HG02938 (cell line): Measurements from ENCODE around the gene SPESP1.
"Not testable (repeated sequence)": the region's sequence is repeated elsewhere in the genome, so short reads cannot be mapped to it uniquely, and the experiment has no call there.

Experiments used
- ATAC-seq: cut with Tn5 transposase; IDR thresholded peaks from one replicate; pipeline ENCODE4 v1.9.1; 2021; ENCODE audit warnings: mild to moderate bottlenecking, moderate library complexity; ENCODE audit not compliant: unreplicated experiment

Gene SPESP1

GRCh38 chr15:68962465-68962864, 32.1 kb downstream of the SPESP1 start:
- ATAC-seq, result no peak

GRCh38 chr15:68963719-68964118, 33.4 kb downstream of the SPESP1 start:
- ATAC-seq, result not testable (repeated sequence)

- ATAC-seq, result no peak
Measured at GRCh38 chr15:68966996-68967395, 36.7 kb downstream of the SPESP1 start.

- no peak for ATAC-seq
Measured at GRCh38 chr15:68967948-68968347, 37.6 kb downstream of the SPESP1 start.

- no peak for ATAC-seq
Measured at GRCh38 chr15:68969298-68969697, 39.0 kb downstream of the SPESP1 start.

- no peak for ATAC-seq
Measured at GRCh38 chr15:68972201-68973065, 42.1 kb downstream of the SPESP1 start.

GRCh38 chr15:68975651-68976160, 45.4 kb downstream of the SPESP1 start:
- not testable (repeated sequence) for ATAC-seq

- not testable (repeated sequence) for ATAC-seq
Measured at GRCh38 chr15:68977426-68977825, 47.1 kb downstream of the SPESP1 start.

GRCh38 chr15:68979006-68979405, 48.7 kb downstream of the SPESP1 start:
- ATAC-seq, result no peak

- no peak for ATAC-seq
Measured at GRCh38 chr15:68979816-68980215, 49.5 kb downstream of the SPESP1 start.

GRCh38 chr15:68980786-68981185, 50.5 kb downstream of the SPESP1 start:
- ATAC-seq, result no peak

- ATAC-seq, result no peak
Measured at GRCh38 chr15:68981941-68982340, 51.6 kb downstream of the SPESP1 start.

- ATAC-seq, result no peak
Measured at GRCh38 chr15:68982976-68983563, 52.7 kb downstream of the SPESP1 start.

- ATAC-seq, result no peak
Measured at GRCh38 chr15:68983961-68984481, 53.7 kb downstream of the SPESP1 start.

- no peak for ATAC-seq
Measured at GRCh38 chr15:68984586-68984985, 54.3 kb downstream of the SPESP1 start.

- ATAC-seq, result no peak
Measured at GRCh38 chr15:68985361-68985891, 55.1 kb downstream of the SPESP1 start.

- no peak for ATAC-seq
Measured at GRCh38 chr15:68986322-68986721, 56.0 kb downstream of the SPESP1 start.

GRCh38 chr15:68987120-68987519, 56.8 kb downstream of the SPESP1 start:
- ATAC-seq, result no peak

- ATAC-seq, result no peak
Measured at GRCh38 chr15:68987676-68988075, 57.4 kb downstream of the SPESP1 start.

- ATAC-seq, result no peak
Measured at GRCh38 chr15:68989541-68990230, 59.4 kb downstream of the SPESP1 start.
